HEK293 (cell line): ENCODE results near the gene HLX.
A peak's percentile ranks its signal among the peaks of the same experiment; 100 is the strongest.

ENCODE experiments used
- CTCF ChIA-PET: fragments of 350-600 bp; formaldehyde crosslinking; extraction: SDS; loops from one replicate; lab custom pipeline; 2021; ENCODE audit warnings: antibody characterized with exemption; lab: Yijun Ruan, JAX
- POLR2A ChIA-PET: fragments of 300-600 bp; formaldehyde crosslinking; extraction: SDS; loops from one replicate; lab custom pipeline; 2020; ENCODE audit warnings: antibody characterized with exemption, inconsistent platforms; lab: Yijun Ruan, JAX
- H3K27ac ChIP-seq: fragments of 200-500 bp; sonication (Bioruptor generic); 2 replicates; pipeline ENCODE4 v1.5.1; 2014; ENCODE audit warnings: low read depth, low read length, control low read depth, inconsistent platforms; ENCODE audit errors: extremely low read depth
- H3K36me3 ChIP-seq, 2 experiments: fragments of 200-500 bp in 1 of 2; sonication (Bioruptor generic) in 1 of 2; 1 replicate in 1 of 2; 2 replicates in 1 of 2; pipeline ENCODE4 v1.5.1; 2014 to 2017; ENCODE audit warnings: inconsistent platforms in 2 of 2, low read length in 2 of 2; ENCODE audit not compliant: control insufficient read depth in 2 of 2, insufficient read depth in 1 of 2
- H3K4me1 ChIP-seq: fragments of 200-500 bp; sonication (Bioruptor generic); 2 replicates; pipeline ENCODE4 v1.5.1; 2014; ENCODE audit warnings: mild to moderate bottlenecking, low read length, inconsistent platforms; ENCODE audit not compliant: control insufficient read depth, insufficient read depth
- H3K4me3 ChIP-seq: 2 replicates; pipeline ENCODE4 v1.5.1; 2011; ENCODE audit warnings: low read depth, mild to moderate bottlenecking, control low read depth, low read length, moderate library complexity
- H3K9me3 ChIP-seq: fragments of 200-500 bp; sonication (Bioruptor generic); 2 replicates; pipeline ENCODE4 v1.5.1; 2014; ENCODE audit warnings: low read depth, low read length, inconsistent platforms; ENCODE audit not compliant: control insufficient read depth, insufficient read depth
- FEZF1 ChIP-seq: fragments of 450-650 bp; formaldehyde crosslinking; IDR thresholded peaks from 2 replicates; pipeline ENCODE4 v1.5.1; 2016; ENCODE audit warnings: missing biosample characterization, missing genetic modification characterization
- HOXA7 ChIP-seq: sonication (generic); formaldehyde crosslinking; IDR thresholded peaks from 2 replicates; pipeline ENCODE4 v1.8.1; 2022; ENCODE audit warnings: missing genetic modification reagents, borderline replicate concordance
- KLF7 ChIP-seq: fragments of 450-650 bp; formaldehyde crosslinking; IDR thresholded peaks from 2 replicates; pipeline ENCODE4 v1.5.1; 2016; ENCODE audit warnings: missing biosample characterization, missing genetic modification characterization, borderline replicate concordance
- MEIS1 ChIP-seq: sonication (generic); formaldehyde crosslinking; IDR thresholded peaks from 2 replicates; pipeline ENCODE4 v1.8.1; 2022; ENCODE audit warnings: missing genetic modification reagents, mild to moderate bottlenecking, borderline replicate concordance
- ZFP37 ChIP-seq: fragments of 450-650 bp; formaldehyde crosslinking; IDR thresholded peaks from 2 replicates; pipeline ENCODE4 v1.5.1; 2016; ENCODE audit warnings: missing biosample characterization, missing genetic modification characterization
- ZFP41 ChIP-seq: fragments of 450-650 bp; formaldehyde crosslinking; IDR thresholded peaks from 2 replicates; pipeline ENCODE4 v1.5.1; 2016; ENCODE audit warnings: missing biosample characterization, missing genetic modification characterization, borderline replicate concordance
- ZFP69B ChIP-seq: fragments of 450-650 bp; formaldehyde crosslinking; IDR thresholded peaks from 2 replicates; pipeline ENCODE4 v1.5.1; 2016; ENCODE audit warnings: missing biosample characterization, missing genetic modification characterization
- ZNF175 ChIP-seq: fragments of 450-650 bp; formaldehyde crosslinking; IDR thresholded peaks from 2 replicates; pipeline ENCODE4 v1.5.1; 2016; ENCODE audit warnings: missing biosample characterization, missing genetic modification characterization
- ZNF48 ChIP-seq: fragments of 450-650 bp; formaldehyde crosslinking; IDR thresholded peaks from 2 replicates; pipeline ENCODE4 v1.5.1; 2016; ENCODE audit warnings: missing biosample characterization, missing genetic modification characterization
- ZNF514 ChIP-seq: fragments of 450-650 bp; formaldehyde crosslinking; IDR thresholded peaks from 2 replicates; pipeline ENCODE4 v1.5.1; 2016; ENCODE audit warnings: missing biosample characterization, missing genetic modification characterization
- ZNF555 ChIP-seq: fragments of 450-650 bp; formaldehyde crosslinking; conservative IDR thresholded peaks from 2 replicates; pipeline ENCODE4 v1.5.1; 2017; ENCODE audit warnings: missing biosample characterization, mild to moderate bottlenecking, missing genetic modification characterization, inconsistent platforms
- ZNF658 ChIP-seq: fragments of 450-650 bp; formaldehyde crosslinking; IDR thresholded peaks from 2 replicates; pipeline ENCODE4; 2016; ENCODE audit warnings: missing biosample characterization, missing genetic modification characterization
- ZNF747 ChIP-seq: fragments of 450-650 bp; formaldehyde crosslinking; IDR thresholded peaks from 2 replicates; pipeline ENCODE4 v1.5.1; 2016; ENCODE audit warnings: missing biosample characterization, missing genetic modification characterization
- ZNF837 ChIP-seq: fragments of 450-650 bp; formaldehyde crosslinking; IDR thresholded peaks from 2 replicates; pipeline ENCODE4 v1.5.1; 2016; ENCODE audit warnings: missing biosample characterization, missing genetic modification characterization
- ZNF843 ChIP-seq: fragments of 450-650 bp; formaldehyde crosslinking; IDR thresholded peaks from 2 replicates; pipeline ENCODE4 v1.5.1; 2016; ENCODE audit warnings: missing biosample characterization, missing genetic modification characterization
- TF ChIP-seq, protein P1 (sequence below): fragments of 450-650 bp; formaldehyde crosslinking; IDR thresholded peaks from 2 replicates; pipeline ENCODE4 v1.5.1; 2017; ENCODE audit warnings: missing biosample characterization, missing genetic modification characterization
- TF ChIP-seq, protein P2 (sequence below): fragments of 450-650 bp; formaldehyde crosslinking; optimal IDR thresholded peaks from 2 replicates; pipeline ENCODE3; 2016; ENCODE audit warnings: missing biosample characterization, mild to moderate bottlenecking, missing genetic modification characterization
- TF ChIP-seq, protein P3 (sequence below): fragments of 450-650 bp; IDR thresholded peaks from 2 replicates; pipeline ENCODE4 v1.5.1; 2018; ENCODE audit warnings: missing biosample characterization, mild to moderate bottlenecking, missing genetic modification characterization
- TF ChIP-seq, protein P4 (sequence below): fragments of 450-650 bp; formaldehyde crosslinking; IDR thresholded peaks from 2 replicates; pipeline ENCODE4 v1.5.1; 2016; ENCODE audit warnings: missing biosample characterization, missing genetic modification characterization
- TF ChIP-seq, protein P5 (sequence below): fragments of 450-650 bp; formaldehyde crosslinking; IDR thresholded peaks from 2 replicates; pipeline ENCODE4 v1.5.1; 2016; ENCODE audit warnings: missing biosample characterization, missing genetic modification characterization, borderline replicate concordance
- TF ChIP-seq, protein P6 (sequence below): fragments of 450-650 bp; formaldehyde crosslinking; IDR thresholded peaks from 2 replicates; pipeline ENCODE4 v1.5.1; 2016; ENCODE audit warnings: missing biosample characterization, missing genetic modification characterization

The HLX gene

DNA sequence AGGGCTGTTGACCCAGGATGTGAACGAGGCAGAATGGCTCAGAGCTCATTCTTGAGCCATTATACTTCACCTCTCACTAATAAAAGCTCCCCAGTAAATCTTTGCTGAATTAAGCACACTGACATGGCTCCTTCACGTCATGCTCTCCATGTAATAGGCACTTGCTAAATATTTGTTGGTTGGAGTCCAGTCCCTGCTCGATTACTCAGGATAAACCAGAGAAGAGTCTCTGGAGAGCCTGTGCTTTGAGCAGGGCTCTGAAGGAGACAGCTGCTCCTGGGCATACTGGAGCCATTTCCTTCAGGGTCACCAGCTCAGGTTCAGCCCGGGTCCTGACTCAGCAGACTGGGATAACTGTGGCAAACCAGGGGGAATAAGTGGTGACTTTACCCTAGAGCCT is 46.9 kb downstream of the HLX start:
- CTCF ChIA-PET = no interaction called here
- Histone ChIP-seq H3K4me3 (no peak overlapping the region), H3K27ac (no peak overlapping the region), H3K9me3 (no peaks in the 10 kb centered on the region), H3K36me3 (no peaks in the 10 kb centered on the region), H3K4me1 (peaks cover 13% of the 10 kb centered on the region)
- TF ChIP-seq HOXA7 (CRISPR knock-in tag) (no peak), KLF7 (tag by site-specific recombination) (no peak)
- TF ChIP-seq, protein P1, sequence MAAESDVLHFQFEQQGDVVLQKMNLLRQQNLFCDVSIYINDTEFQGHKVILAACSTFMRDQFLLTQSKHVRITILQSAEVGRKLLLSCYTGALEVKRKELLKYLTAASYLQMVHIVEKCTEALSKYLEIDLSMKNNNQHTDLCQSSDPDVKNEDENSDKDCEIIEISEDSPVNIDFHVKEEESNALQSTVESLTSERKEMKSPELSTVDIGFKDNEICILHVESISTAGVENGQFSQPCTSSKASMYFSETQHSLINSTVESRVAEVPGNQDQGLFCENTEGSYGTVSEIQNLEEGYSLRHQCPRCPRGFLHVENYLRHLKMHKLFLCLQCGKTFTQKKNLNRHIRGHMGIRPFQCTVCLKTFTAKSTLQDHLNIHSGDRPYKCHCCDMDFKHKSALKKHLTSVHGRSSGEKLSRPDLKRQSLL (tag by site-specific recombination) = peak; percentile 27; the same call in 1 of the 2 replicates
- TF ChIP-seq, protein P2, sequence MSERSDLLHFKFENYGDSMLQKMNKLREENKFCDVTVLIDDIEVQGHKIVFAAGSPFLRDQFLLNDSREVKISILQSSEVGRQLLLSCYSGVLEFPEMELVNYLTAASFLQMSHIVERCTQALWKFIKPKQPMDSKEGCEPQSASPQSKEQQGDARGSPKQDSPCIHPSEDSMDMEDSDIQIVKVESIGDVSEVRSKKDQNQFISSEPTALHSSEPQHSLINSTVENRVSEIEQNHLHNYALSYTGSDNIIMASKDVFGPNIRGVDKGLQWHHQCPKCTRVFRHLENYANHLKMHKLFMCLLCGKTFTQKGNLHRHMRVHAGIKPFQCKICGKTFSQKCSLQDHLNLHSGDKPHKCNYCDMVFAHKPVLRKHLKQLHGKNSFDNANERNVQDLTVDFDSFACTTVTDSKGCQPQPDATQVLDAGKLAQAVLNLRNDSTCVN = no peak
- POLR2A ChIA-PET = no interaction called here

DNA sequence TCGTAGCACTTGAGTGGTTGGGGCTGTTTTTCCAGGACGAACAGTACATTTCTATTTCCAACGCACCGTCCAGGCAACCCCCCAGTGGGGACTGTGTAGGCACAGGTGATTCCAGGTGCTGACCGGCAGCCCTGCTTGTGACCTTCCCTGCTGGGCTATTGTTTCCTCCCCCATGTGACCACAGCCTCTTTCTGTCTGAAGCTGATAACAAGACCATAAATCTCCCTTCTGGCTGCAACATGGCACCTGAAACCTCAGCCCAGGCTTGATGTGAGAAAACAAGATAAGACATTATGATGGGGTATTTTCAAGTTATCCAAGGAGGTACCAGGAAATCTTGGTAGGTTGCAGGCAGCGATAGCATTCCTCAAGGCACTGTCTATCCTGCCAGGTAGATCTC is 48.2 kb downstream of the HLX start:
- Histone ChIP-seq H3K9me3 (no peaks in the 10 kb centered on the region), H3K27ac (no peak overlapping the region), H3K36me3 (no peaks in the 10 kb centered on the region), H3K4me3 (no peak overlapping the region), H3K4me1 (peaks cover 13% of the 10 kb centered on the region)
- CTCF ChIA-PET = interaction anchor here (0.6 kb wide), 1 partner anchor 488 kb away, joined by 4 read pairs; no protein-coding TSS in a partner anchor
- POLR2A ChIA-PET = no interaction called here
- TF ChIP-seq ZNF175 (tag by site-specific recombination) (no peak), ZFP37 (tag by site-specific recombination) (no peak), ZNF658 (tag by site-specific recombination) (no peak), FEZF1 (peak; percentile 94), HOXA7 (CRISPR knock-in tag) (no peak), ZNF48 (tag by site-specific recombination) (no peak), ZNF514 (no peak), ZNF747 (tag by site-specific recombination) (no peak), ZNF555 (tag by site-specific recombination) (no peak), ZNF837 (tag by site-specific recombination) (no peak), ZNF843 (peak; percentile 63; the same call in 1 of the 2 replicates), ZFP41 (tag by site-specific recombination) (no peak), ZFP69B (tag by site-specific recombination) (no peak), MEIS1 (CRISPR knock-in tag) (no peak)
- TF ChIP-seq, protein P2 = no peak
- TF ChIP-seq, protein P3, sequence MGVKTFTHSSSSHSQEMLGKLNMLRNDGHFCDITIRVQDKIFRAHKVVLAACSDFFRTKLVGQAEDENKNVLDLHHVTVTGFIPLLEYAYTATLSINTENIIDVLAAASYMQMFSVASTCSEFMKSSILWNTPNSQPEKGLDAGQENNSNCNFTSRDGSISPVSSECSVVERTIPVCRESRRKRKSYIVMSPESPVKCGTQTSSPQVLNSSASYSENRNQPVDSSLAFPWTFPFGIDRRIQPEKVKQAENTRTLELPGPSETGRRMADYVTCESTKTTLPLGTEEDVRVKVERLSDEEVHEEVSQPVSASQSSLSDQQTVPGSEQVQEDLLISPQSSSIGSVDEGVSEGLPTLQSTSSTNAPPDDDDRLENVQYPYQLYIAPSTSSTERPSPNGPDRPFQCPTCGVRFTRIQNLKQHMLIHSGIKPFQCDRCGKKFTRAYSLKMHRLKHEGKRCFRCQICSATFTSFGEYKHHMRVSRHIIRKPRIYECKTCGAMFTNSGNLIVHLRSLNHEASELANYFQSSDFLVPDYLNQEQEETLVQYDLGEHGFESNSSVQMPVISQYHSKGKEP (tag by site-specific recombination) = no peak
- TF ChIP-seq, protein P4, sequence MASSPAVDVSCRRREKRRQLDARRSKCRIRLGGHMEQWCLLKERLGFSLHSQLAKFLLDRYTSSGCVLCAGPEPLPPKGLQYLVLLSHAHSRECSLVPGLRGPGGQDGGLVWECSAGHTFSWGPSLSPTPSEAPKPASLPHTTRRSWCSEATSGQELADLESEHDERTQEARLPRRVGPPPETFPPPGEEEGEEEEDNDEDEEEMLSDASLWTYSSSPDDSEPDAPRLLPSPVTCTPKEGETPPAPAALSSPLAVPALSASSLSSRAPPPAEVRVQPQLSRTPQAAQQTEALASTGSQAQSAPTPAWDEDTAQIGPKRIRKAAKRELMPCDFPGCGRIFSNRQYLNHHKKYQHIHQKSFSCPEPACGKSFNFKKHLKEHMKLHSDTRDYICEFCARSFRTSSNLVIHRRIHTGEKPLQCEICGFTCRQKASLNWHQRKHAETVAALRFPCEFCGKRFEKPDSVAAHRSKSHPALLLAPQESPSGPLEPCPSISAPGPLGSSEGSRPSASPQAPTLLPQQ (tag by site-specific recombination) = no peak
- TF ChIP-seq, protein P5, sequence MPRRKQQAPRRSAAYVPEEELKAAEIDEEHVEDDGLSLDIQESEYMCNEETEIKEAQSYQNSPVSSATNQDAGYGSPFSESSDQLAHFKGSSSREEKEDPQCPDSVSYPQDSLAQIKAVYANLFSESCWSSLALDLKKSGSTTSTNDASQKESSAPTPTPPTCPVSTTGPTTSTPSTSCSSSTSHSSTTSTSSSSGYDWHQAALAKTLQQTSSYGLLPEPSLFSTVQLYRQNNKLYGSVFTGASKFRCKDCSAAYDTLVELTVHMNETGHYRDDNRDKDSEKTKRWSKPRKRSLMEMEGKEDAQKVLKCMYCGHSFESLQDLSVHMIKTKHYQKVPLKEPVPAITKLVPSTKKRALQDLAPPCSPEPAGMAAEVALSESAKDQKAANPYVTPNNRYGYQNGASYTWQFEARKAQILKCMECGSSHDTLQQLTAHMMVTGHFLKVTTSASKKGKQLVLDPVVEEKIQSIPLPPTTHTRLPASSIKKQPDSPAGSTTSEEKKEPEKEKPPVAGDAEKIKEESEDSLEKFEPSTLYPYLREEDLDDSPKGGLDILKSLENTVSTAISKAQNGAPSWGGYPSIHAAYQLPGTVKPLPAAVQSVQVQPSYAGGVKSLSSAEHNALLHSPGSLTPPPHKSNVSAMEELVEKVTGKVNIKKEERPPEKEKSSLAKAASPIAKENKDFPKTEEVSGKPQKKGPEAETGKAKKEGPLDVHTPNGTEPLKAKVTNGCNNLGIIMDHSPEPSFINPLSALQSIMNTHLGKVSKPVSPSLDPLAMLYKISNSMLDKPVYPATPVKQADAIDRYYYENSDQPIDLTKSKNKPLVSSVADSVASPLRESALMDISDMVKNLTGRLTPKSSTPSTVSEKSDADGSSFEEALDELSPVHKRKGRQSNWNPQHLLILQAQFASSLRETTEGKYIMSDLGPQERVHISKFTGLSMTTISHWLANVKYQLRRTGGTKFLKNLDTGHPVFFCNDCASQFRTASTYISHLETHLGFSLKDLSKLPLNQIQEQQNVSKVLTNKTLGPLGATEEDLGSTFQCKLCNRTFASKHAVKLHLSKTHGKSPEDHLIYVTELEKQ (tag by site-specific recombination) = no peak
- TF ChIP-seq, protein P6, sequence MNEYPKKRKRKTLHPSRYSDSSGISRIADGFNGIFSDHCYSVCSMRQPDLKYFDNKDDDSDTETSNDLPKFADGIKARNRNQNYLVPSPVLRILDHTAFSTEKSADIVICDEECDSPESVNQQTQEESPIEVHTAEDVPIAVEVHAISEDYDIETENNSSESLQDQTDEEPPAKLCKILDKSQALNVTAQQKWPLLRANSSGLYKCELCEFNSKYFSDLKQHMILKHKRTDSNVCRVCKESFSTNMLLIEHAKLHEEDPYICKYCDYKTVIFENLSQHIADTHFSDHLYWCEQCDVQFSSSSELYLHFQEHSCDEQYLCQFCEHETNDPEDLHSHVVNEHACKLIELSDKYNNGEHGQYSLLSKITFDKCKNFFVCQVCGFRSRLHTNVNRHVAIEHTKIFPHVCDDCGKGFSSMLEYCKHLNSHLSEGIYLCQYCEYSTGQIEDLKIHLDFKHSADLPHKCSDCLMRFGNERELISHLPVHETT (tag by site-specific recombination) = no peak
